ENCODE results near the gene VEGFC.

DNA sequence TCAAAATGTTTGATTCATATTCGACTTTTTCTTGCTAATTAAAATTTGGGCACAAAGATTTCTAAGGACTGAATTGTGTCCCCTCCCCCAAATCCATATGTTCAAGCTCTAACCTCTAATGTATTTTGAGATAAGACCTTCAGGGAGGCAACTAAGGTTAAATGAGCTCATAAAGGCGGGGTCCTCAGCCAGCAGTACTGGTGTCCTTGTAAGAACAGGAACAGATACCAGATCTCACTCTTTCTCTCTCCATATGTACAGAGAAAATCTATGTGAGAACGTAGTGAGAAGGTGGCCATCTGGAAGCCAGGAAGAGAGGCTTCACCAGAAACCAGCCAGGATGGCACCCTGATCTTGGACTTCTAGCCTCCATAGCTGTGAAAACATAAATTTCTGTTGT is 116.9 kb downstream of the VEGFC start:
- TF ChIP-seq, protein P1, sequence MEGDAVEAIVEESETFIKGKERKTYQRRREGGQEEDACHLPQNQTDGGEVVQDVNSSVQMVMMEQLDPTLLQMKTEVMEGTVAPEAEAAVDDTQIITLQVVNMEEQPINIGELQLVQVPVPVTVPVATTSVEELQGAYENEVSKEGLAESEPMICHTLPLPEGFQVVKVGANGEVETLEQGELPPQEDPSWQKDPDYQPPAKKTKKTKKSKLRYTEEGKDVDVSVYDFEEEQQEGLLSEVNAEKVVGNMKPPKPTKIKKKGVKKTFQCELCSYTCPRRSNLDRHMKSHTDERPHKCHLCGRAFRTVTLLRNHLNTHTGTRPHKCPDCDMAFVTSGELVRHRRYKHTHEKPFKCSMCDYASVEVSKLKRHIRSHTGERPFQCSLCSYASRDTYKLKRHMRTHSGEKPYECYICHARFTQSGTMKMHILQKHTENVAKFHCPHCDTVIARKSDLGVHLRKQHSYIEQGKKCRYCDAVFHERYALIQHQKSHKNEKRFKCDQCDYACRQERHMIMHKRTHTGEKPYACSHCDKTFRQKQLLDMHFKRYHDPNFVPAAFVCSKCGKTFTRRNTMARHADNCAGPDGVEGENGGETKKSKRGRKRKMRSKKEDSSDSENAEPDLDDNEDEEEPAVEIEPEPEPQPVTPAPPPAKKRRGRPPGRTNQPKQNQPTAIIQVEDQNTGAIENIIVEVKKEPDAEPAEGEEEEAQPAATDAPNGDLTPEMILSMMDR (IDR thresholded peaks at IDR 0.05): no peak
- TF ChIP-seq SIN3A (IDR thresholded peaks at IDR 0.05; ENCODE audit: borderline replicate concordance, insufficient read depth, low read depth, low read length): no peak
